IPS DF 6.9 (cell line): ENCODE results near the gene TECPR2.

ENCODE experiments used
- DNase-seq: peaks from one replicate; pipeline ENCODE4 v3.0.0-alpha.2; 2013; ENCODE audit warnings: low read depth, low spot score
- H3K27ac ChIP-seq: one replicate; pipeline ENCODE4 v1.5.1; 2013; ENCODE audit warnings: low read length, control low read depth
- H3K27me3 ChIP-seq: 2 replicates; pipeline ENCODE4 v1.6.1; 2013; ENCODE audit warnings: mild to moderate bottlenecking, low read length; ENCODE audit not compliant: control insufficient read depth, insufficient read depth
- H3K36me3 ChIP-seq: 2 replicates; pipeline ENCODE4 v1.6.1; 2013; ENCODE audit warnings: low read length; ENCODE audit not compliant: control insufficient read depth, insufficient read depth
- H3K4me1 ChIP-seq: 2 replicates; pipeline ENCODE4 v1.6.1; 2013; ENCODE audit warnings: low read length; ENCODE audit not compliant: control insufficient read depth, insufficient read depth
- H3K4me3 ChIP-seq: 2 replicates; pipeline ENCODE4 v1.5.1; 2013; ENCODE audit warnings: mild to moderate bottlenecking, low read length
- H3K9me3 ChIP-seq: 2 replicates; pipeline ENCODE4 v1.6.1; 2013; ENCODE audit warnings: low read length, inconsistent platforms; ENCODE audit not compliant: control insufficient read depth, insufficient read depth
- WGBS: extraction: QIAGEN DNeasy Blood & Tissue Kit; methylation state at CpG from one replicate; pipeline ENCODE4 v1.1.7; 2013; ENCODE audit warnings: mixed read lengths, missing lambda C conversion rate; ENCODE audit not compliant: insufficient read length, insufficient coverage; 5-methylcytosine and 5-hydroxymethylcytosine counted together

The TECPR2 gene

GRCh38 chr14:102396521-102396920 is 33.8 kb downstream of the TECPR2 start:
- H3K36me3 ChIP-seq, result no peaks in the 10 kb centered on the region
- no peak for DNase-seq
- H3K27me3 ChIP-seq, result no peaks in the 10 kb centered on the region
- H3K9me3 ChIP-seq, result no peaks in the 10 kb centered on the region
- H3K27ac ChIP-seq, result no peak overlapping the region
- WGBS, result no CpG with 5 or more reads among the region's 7 CpGs
- no peak overlapping the region for H3K4me3 ChIP-seq
- peaks cover 1% of the 10 kb centered on the region; the same call in 1 of the 2 replicates for H3K4me1 ChIP-seq

DNA sequence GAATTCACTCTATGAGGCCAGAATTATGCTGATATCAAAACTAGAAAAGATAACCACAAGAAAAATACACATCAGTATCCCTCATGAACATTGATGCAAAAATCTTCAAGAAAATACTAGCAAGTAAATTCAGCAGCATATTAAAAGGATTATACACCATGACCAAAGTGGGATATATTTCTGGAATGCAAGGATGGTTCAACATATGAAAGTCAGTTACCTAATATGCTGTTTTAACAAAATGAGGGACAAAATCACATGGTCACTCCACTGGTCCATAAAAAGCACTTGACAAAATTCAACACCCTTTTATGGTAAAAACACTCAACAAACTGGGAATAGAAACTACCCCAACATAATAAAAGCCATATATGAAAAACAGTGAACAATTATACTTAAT is 40.3 kb downstream of the TECPR2 start:
- Histone ChIP-seq H3K27me3 (no peaks in the 10 kb centered on the region), H3K4me1 (no peaks in the 10 kb centered on the region), H3K36me3 (no peaks in the 10 kb centered on the region), H3K9me3 (no peaks in the 10 kb centered on the region), H3K4me3 (no peak overlapping the region), H3K27ac (no peak overlapping the region)
- DNase-seq, result no peak

DNA sequence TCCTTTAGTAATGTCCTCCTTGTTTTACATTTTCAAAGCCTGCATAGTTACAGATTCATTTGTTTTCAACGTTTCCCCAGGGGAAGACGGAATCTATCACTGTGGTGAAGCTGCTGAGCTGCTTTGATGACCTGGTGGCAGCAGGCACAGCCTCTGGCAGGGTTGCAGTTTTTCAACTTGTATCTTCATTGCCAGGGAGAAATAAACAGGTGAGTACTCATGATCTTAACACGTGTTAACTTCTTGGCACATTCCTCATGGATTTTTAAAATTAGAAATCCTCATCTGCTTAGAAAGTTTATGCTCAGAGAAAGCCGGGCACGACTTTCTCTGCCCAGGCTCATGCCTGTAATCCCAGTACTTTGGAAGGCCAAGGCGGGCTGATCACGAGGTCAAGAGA is 44.5 kb downstream of the TECPR2 start:
- no peak for DNase-seq
- Histone ChIP-seq H3K27me3 (no peaks in the 10 kb centered on the region), H3K27ac (no peak overlapping the region), H3K9me3 (no peaks in the 10 kb centered on the region), H3K36me3 (no peaks in the 10 kb centered on the region), H3K4me1 (peaks cover 3% of the 10 kb centered on the region; the same call in 1 of the 2 replicates), H3K4me3 (no peak overlapping the region)
- no CpG with 5 or more reads among the region's 7 CpGs for WGBS

DNA sequence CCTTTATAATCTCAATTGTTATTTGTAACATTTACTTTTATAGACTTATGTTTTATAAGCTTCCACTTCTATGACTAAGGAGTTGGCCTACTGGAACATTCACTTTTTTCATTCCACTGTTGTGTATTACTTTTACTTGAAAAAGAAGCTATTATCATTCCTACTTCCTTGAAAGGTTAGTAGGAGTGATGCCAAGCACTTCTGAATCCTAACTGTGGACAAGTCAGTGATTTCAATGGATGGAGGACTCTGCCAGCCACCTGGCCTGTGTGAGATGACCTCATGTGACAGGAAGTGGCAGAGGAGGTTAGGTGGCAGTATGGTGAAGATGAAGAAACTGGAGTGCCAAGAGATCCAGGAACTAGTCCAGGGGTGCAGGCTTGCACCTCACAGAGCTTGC is 46.0 kb downstream of the TECPR2 start:
- H3K4me1 ChIP-seq, result peaks cover 3% of the 10 kb centered on the region; the same call in 1 of the 2 replicates
- H3K27me3 ChIP-seq, result no peaks in the 10 kb centered on the region
- no peaks in the 10 kb centered on the region for H3K9me3 ChIP-seq
- no peak overlapping the region for H3K27ac ChIP-seq
- H3K4me3 ChIP-seq, result no peak overlapping the region
- no peak for DNase-seq
- no peaks in the 10 kb centered on the region for H3K36me3 ChIP-seq

DNA sequence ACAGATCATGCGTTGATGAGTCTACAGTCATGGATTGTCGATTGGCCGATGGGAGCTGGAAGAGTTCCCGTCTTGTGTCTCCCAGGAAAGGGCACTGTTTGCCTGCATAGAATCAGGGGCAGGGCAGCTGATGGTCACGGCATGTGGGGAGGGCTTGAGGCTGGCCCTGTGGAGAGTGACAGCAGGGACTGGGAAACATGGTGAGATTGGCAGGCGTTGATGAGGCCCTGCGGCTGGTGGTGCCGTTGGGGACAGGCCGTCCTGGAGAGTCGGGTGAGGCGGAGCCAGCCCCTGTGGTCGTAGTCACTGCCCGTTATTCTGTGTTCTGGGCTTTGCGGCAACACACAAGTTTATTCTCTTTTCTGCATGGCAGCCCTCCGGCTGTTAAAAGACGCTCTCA is 52.9 kb downstream of the TECPR2 start:
- no peaks in the 10 kb centered on the region for H3K27me3 ChIP-seq
- WGBS, result no CpG with 5 or more reads among the region's 16 CpGs

DNA sequence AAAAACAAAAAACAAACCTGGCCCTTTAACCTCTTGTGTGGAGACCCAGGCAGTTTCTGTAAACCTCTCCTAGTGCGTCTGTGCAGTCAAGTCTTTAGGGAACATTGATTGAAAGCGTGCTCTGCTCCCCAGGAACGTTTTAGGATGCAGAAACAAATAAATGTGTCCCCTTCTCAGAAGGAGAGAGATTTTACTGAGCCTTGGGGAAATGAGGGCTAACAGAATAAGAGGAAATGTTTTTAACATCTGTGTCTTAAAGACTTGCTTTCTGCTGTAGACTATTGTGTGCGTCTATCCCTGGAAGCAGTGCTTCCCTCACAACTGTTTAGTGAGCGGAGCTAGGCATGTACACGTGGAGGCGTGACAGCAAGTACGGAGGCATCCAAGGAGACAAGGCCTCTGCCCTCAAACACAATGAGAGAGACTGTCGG is 54.3 kb downstream of the TECPR2 start:
- DNase-seq, result no peak

More for the DNA sequence above, 52.9 kb downstream of the TECPR2 start:
- Histone ChIP-seq H3K27ac (no peak overlapping the region), H3K36me3 (peaks cover 6% of the 10 kb centered on the region; the same call in 1 of the 2 replicates), H3K4me1 (peaks cover 3% of the 10 kb centered on the region; the same call in 1 of the 2 replicates), H3K4me3 (no peak overlapping the region), H3K9me3 (no peaks in the 10 kb centered on the region)
- DNase-seq, result no peak

DNA sequence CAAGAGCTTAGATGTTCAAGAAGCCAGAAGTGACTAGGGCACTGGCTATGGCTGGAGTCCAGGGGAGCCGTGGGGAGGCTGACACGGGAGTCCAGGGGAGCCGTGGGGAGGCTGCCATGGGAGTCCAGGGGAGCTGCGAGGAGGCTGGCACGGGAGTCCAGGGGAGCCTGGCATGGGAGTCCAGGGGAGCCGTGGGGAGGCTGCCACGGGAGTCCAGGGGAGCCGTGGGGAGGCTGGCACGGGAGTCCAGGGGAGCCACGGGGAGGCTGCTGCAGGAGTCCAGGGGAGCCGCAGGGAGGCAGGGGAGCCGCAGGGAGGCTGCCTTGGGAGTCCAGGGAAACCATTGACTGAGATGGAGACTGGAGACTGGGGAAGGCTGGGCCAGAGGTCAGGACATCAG is 54.9 kb downstream of the TECPR2 start:
- peaks cover 2% of the 10 kb centered on the region; the same call in 1 of the 2 replicates for H3K4me1 ChIP-seq
- no peak overlapping the region for H3K4me3 ChIP-seq
- no peaks in the 10 kb centered on the region for H3K9me3 ChIP-seq
- peaks cover 8% of the 10 kb centered on the region; the same call in 1 of the 2 replicates for H3K36me3 ChIP-seq
- DNase-seq, result no peak
- no CpG with 5 or more reads among the region's 12 CpGs for WGBS
- no peak overlapping the region for H3K27ac ChIP-seq
- H3K27me3 ChIP-seq, result no peaks in the 10 kb centered on the region

More for the DNA sequence above, 54.3 kb downstream of the TECPR2 start:
- H3K27me3 ChIP-seq, result no peaks in the 10 kb centered on the region
- H3K9me3 ChIP-seq, result no peaks in the 10 kb centered on the region
- H3K36me3 ChIP-seq, result peaks cover 8% of the 10 kb centered on the region; the same call in 1 of the 2 replicates
- no peak overlapping the region for H3K4me3 ChIP-seq
- H3K27ac ChIP-seq, result no peak overlapping the region
- peaks cover 2% of the 10 kb centered on the region; the same call in 1 of the 2 replicates for H3K4me1 ChIP-seq
- no CpG with 5 or more reads among the region's 9 CpGs for WGBS

- H3K4me3 ChIP-seq, result no peak overlapping the region
- H3K27ac ChIP-seq, result no peak overlapping the region
- H3K36me3 ChIP-seq, result peaks cover 8% of the 10 kb centered on the region; the same call in 1 of the 2 replicates
- H3K27me3 ChIP-seq, result no peaks in the 10 kb centered on the region
- no peak for DNase-seq
- no CpG with 5 or more reads among the region's 14 CpGs for WGBS
- H3K4me1 ChIP-seq, result peaks cover 2% of the 10 kb centered on the region; the same call in 1 of the 2 replicates
- no peaks in the 10 kb centered on the region for H3K9me3 ChIP-seq
These were observed 55.6 kb downstream of the TECPR2 start for GRCh38 chr14:102418169-102418852.

- Histone ChIP-seq H3K4me1 (peaks cover 2% of the 10 kb centered on the region; the same call in 1 of the 2 replicates), H3K4me3 (no peak overlapping the region), H3K27ac (no peak overlapping the region), H3K36me3 (peaks cover 8% of the 10 kb centered on the region; the same call in 1 of the 2 replicates), H3K27me3 (no peaks in the 10 kb centered on the region), H3K9me3 (no peaks in the 10 kb centered on the region)
- WGBS, result no CpG with 5 or more reads among the region's 14 CpGs
- no peak for DNase-seq
These were observed 56.1 kb downstream of the TECPR2 start for GRCh38 chr14:102418853-102419240.

- WGBS, result no CpG with 5 or more reads among the region's 11 CpGs
- peaks cover 8% of the 10 kb centered on the region; the same call in 1 of the 2 replicates for H3K36me3 ChIP-seq
- H3K9me3 ChIP-seq, result no peaks in the 10 kb centered on the region
- peaks cover 2% of the 10 kb centered on the region; the same call in 1 of the 2 replicates for H3K4me1 ChIP-seq
- no peaks in the 10 kb centered on the region for H3K27me3 ChIP-seq
- H3K4me3 ChIP-seq, result no peak overlapping the region
- no peak overlapping the region for H3K27ac ChIP-seq
- DNase-seq, result no peak
These were observed 56.5 kb downstream of the TECPR2 start for GRCh38 chr14:102419276-102419675.

- H3K4me3 ChIP-seq, result no peak overlapping the region
- no CpG with 5 or more reads among the region's 8 CpGs for WGBS
- no peak for DNase-seq
- H3K9me3 ChIP-seq, result no peaks in the 10 kb centered on the region
- H3K27me3 ChIP-seq, result no peaks in the 10 kb centered on the region
- peaks cover 2% of the 10 kb centered on the region; the same call in 1 of the 2 replicates for H3K4me1 ChIP-seq
- H3K36me3 ChIP-seq, result peaks cover 8% of the 10 kb centered on the region; the same call in 1 of the 2 replicates
- H3K27ac ChIP-seq, result no peak overlapping the region
These were observed 57.0 kb downstream of the TECPR2 start for GRCh38 chr14:102419716-102420115.
